Measurements from ENCODE around the gene GBGT1.
A peak's percentile ranks its signal among the peaks of the same experiment; 100 is the strongest.

Gene GBGT1

GRCh38 chr9:133144904-133145851 lies 18.5 kb downstream of the GBGT1 start:
- H3K4me3 ChIP-seq (ENCODE audit: low read depth, low read length) = no peak overlapping the region
- TF ChIP-seq CTCF (conservative IDR thresholded peaks at IDR 0.05; ENCODE audit: low read depth, low read length) = no peak
- DNase-seq (ENCODE audit: low read depth) = no peak

- H3K4me3 ChIP-seq (ENCODE audit: low read depth, low read length) = peak overlapping the region; percentile 52
- DNase-seq (ENCODE audit: low read depth) = peak; percentile 60
- peak; percentile 77 for TF ChIP-seq CTCF (conservative IDR thresholded peaks at IDR 0.05; ENCODE audit: low read depth, low read length)
Observed at GRCh38 chr9:133144142-133144903, 19.4 kb downstream of the GBGT1 start.

- DNase-seq (ENCODE audit: low read depth) = no peak
- no peak for TF ChIP-seq CTCF (conservative IDR thresholded peaks at IDR 0.05; ENCODE audit: low read depth, low read length)
- H3K4me3 ChIP-seq (ENCODE audit: low read depth, low read length) = no peak overlapping the region
Observed at GRCh38 chr9:133143639-133144141, 20.0 kb downstream of the GBGT1 start.

GRCh38 chr9:133142684-133143622 lies 20.8 kb downstream of the GBGT1 start:
- TF ChIP-seq CTCF (conservative IDR thresholded peaks at IDR 0.05; ENCODE audit: low read depth, low read length) = no peak
- DNase-seq (ENCODE audit: low read depth) = no peak
- no peak overlapping the region for H3K4me3 ChIP-seq (ENCODE audit: low read depth, low read length)

GRCh38 chr9:133141833-133142595 lies 21.7 kb downstream of the GBGT1 start:
- no peak overlapping the region for H3K4me3 ChIP-seq (ENCODE audit: low read depth, low read length)
- no peak for DNase-seq (ENCODE audit: low read depth)
- no peak for TF ChIP-seq CTCF (conservative IDR thresholded peaks at IDR 0.05; ENCODE audit: low read depth, low read length)

- no peak for DNase-seq (ENCODE audit: low read depth)
- TF ChIP-seq CTCF (conservative IDR thresholded peaks at IDR 0.05; ENCODE audit: low read depth, low read length) = no peak
- H3K4me3 ChIP-seq (ENCODE audit: low read depth, low read length) = no peak overlapping the region
Observed at GRCh38 chr9:133140606-133141005, 23.1 kb downstream of the GBGT1 start.

All from choroid plexus epithelial cell (primary cell).